Measurements from ENCODE around the gene IRX3.

The IRX3 gene

DNA sequence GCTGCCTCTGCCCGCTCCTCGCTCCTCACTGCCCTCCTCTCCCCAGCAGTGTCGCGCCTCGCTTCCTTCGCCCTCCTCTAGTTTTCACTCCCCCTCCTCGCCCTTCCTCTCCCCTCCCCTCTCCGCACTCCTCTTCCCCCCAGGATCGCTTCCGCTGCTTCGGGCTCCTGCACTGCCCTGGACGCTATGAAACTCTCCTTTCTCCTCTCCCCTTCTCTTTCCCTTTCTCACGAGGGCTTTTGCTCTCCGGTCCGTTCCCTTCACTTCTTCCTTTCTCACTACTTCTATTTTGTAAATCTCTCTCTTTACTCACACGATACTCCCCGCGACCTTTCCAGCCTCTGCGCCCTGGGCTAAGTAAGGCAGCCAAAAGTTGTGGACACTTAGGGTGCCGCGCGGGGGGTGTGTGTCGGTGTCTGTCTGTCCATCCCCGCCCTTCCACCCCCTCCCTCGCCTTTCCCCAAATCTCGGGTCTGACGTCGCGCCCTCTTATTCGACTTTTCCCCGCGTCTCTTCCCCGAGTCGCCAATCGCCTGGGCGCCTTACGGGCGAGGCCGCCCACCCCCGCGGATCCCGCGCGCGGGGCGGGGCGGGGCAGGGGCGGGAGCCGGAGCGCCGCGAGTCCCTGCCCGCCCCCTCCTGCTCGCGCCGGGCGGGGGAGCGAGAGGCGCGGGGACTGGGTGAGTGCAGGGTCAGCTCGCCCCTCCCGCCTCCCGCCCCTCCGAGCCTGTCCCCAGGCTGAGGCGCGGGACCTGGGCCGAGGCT lies at the start of gene IRX3:
IRX3 (minus strand) TSS at position 422 of the 765 bp plus-strand sequence. CDS start 737 bp downstream, outside the sequence.
- no peak for ATAC-seq

GRCh38 chr16:54335230-54335629 lies 48.6 kb upstream of the IRX3 start:
- ATAC-seq, result no peak

DNA sequence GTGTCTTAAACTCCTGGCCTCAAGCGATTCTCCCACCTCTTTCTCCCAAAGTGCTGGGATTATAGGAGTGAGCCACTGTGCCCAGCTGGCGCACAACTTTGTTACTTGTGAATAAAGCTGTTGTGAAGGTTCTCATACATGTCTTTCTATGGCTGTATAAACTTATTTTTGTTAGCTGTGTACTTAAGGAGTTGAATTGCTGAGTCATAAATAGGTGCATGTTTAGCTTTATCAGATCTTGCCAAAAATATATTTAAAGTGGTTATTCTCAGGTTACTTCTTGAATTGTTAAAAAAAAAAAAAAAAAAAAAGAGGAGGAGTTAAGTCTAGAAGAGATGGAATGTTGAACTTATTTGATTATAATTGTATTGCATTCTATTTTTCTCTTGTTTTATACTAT lies 47.6 kb upstream of the IRX3 start:
- no peak for ATAC-seq

DNA sequence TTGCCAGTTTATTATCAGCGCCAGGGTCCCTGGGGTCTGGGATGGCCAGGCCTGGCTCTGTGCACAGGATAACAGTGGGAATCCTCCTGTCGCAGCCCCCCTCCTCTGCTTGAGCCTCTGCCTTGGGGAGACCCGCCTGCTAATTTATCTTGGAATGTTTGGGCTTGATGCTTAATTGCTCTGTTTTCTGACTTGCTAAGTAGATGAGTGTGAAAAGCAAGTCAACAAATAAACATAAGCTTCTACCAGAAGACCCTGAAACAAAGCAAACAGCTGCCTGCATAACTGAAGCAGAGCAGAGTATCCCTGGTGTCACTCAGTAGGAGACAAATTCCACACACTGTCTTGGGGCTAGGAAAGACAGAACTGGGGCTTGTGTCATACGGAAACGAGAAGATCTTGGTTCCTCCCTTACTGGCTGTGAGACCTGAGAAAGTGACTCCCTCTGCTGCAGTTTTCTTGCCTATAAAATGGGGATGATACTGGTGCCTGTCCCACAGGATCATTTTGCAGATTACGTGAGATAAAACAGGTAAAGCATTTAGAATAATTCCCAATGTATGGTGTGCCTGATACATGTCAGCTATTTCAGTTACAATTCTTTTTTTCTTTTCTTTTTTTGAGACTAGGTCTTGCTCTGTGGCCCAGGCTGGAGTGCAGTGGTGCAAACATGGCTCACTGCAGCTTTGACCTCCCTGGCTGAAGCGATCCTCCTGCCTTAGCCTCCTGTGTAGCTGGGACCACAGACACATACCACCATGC lies 44.8 kb upstream of the IRX3 start:
- ATAC-seq, result no peak

- no peak for ATAC-seq
These were observed 41.0 kb upstream of the IRX3 start for GRCh38 chr16:54327609-54328008.

- ATAC-seq, result no peak
These were observed 39.7 kb upstream of the IRX3 start for GRCh38 chr16:54326266-54326662.

- no peak for ATAC-seq
These were observed 39.2 kb upstream of the IRX3 start for GRCh38 chr16:54325616-54326265.

DNA sequence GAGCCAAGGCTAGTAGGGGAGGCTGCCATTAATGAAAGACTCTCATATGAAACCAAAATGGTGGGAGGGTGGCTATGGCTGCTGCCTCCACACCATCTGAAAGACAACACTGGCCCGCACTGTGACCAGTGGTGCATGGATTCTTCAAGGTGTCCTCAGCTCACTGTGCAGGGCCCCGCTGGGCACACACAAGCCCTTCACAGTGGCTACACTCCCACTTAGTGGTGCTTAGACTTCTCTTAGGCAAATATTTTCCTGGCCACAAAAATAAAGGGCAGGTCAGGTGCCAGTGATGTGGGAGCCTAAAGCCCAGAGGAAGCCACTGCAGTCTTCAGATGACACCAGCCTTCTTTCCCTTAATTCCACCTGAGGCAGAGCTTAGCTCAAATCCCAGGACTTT lies 38.1 kb upstream of the IRX3 start:
- no peak for ATAC-seq

DNA sequence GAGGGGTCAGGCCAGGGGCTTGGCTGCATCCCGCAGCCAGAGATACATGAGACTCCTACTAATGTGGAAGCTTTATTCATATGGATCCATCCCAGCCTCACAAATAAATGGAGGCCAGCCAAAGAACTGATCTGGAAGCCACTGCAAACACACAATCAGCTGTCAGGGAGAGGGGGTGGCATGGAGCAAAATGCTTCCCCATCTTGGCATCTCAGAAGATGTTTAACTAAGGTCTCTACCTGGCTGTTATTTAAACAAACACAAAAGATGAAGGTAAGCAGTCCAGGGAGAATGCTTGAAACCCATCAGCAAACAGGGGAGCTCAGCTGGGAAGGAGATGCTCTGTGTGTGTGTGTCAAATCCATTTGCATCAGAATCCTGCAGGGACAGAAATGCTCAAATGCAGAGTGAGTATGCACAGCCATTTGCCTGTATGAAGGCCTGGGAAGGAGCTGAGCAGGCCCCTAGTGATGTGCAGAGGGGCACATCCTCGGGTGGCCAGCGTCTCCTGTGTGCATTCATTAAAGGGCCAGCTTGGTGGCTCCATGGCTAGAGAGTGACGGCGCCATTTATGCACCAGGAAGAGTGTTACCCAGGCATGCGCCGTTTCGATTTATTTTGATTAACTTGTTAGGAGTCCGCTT lies 34.2 kb upstream of the IRX3 start:
- ATAC-seq, result no peak

- ATAC-seq, result no peak
These were observed 32.4 kb upstream of the IRX3 start for GRCh38 chr16:54318941-54319340.

DNA sequence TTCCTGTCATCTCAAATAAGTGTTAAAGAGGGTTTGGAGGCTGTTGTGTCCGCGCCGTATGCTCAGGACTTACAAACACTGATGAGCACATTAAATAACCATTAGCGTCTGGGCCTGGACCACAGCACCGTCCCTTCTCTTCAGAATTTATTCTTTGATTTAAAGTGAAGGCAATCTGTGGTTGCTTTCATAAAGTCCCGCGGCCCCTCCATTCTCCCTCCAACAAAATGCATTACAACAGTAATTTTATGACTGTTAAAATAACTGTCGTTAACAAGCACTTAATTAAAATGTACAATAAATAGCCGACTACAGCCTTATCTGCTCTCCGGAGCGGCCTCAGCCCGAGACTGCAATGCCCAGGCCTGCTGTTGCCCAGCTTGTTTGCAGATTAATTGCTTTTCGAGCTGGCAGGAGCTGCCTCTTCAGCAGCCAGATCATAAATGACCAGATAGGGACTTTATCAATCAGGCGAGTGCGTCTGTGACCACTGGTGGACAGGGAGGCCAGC lies 30.6 kb upstream of the IRX3 start:
- ATAC-seq, result no peak

- no peak for ATAC-seq
These were observed 29.7 kb upstream of the IRX3 start for GRCh38 chr16:54316095-54316889.

DNA sequence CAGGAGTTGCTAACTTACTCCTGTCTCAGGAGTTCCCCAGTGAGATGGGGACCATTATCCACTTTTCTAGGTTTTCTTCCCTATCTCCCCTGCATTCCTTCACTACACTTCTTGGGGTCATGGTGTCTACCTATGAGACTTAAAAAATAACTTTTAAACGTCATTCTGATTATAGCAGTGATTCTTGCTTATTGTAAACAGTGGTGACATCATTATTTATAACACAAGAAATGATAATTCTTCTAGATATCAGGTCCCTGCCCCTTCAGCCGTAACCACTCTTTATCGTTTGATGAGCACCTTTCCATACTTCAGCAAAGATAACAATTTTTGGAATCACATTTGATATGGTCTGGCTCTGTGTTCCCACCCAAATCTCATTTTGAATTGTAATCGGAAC lies 27.2 kb upstream of the IRX3 start:
- ATAC-seq, result no peak

GRCh38 chr16:54312502-54312991 lies 26.0 kb upstream of the IRX3 start:
- no peak for ATAC-seq

DNA sequence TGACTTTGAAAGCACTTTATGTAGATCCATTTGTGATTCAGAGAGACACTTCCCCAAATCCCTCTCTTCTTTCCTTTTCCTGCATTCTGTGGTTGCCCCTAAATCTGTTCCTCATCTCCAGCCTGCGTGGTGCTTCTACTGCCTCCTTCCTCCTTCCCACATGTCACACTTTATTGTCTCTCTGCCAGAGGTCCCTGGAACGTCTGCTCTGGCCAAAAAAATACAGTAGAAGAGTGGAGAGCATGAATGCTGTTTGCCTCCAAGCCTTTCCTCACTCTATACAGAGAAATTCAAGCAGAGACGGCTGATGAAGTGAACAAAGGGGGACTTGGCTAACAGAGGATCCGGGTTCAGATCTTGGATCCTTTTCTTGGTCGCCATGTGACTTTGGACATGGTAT lies 22.8 kb upstream of the IRX3 start:
- no peak for ATAC-seq

GRCh38 chr16:54305080-54305479 lies 18.5 kb upstream of the IRX3 start:
- ATAC-seq, result no peak

DNA sequence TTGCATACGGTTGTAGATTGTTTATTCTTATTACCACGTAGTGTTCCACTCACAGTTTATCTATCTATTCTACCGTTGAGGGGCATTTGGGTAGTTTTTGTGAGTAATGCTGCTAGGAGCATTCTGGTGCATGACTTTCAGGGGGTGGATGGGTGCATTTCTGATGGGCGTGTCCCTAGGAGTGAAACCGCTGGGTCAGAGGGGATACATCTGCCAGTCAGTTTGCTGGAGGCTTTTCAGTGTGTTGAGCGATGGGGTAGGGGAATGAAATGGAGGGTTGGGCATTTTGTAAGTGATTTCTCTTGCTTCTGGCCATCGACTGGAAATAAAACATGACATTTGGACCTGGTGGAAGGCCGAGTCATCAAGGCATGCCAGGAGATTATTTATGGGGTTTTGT lies 17.0 kb upstream of the IRX3 start:
- ATAC-seq, result no peak

DNA sequence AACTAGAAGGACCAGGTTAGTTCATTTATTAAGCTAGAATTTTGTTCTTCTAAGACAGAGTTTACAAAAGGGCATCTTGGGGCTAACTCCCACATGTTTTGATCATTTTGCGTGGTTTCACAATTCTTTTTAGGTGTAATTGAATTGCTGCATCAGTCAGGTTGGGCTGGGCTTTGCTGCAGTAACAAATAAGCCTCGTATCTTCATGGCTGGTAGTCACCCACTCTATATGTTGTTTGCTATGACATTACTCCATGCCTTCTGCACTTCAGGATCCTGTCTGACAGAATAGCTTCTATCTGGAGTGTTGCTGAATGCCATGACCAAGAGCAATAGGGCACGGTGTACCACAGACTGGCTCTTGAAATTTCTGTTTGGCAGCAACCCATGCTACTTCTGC lies 10.6 kb upstream of the IRX3 start:
- no peak for ATAC-seq

DNA sequence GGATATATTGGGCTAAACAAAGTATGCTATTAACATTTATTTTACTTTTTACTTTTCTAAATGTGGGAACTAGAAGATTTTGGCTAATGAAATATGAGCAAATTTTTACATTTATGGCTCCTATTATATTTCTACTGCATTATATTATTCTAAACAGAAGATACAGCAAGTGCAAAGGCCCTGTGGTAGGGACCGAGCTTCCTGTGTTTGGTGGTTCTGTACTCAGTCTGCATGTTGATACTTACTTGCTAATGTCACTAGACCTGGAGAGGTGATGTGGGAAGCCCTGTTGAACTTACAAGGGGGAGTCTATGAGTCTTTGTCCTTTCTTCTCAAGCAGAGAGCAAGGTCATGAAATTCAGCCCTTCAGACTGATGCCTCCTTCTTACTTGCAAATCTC lies 10.0 kb upstream of the IRX3 start:
- ATAC-seq, result no peak

GRCh38 chr16:54291656-54292487 lies 5.3 kb upstream of the IRX3 start:
- no peak for ATAC-seq

Measured in activated CD4-positive, CD25-positive, alpha-beta regulatory T cell treated with anti-CD3 and anti-CD28 coated beads, Interleukin-2, amount 50 U/mL, for 24 hours (primary cell).